ENCODE results near the gene RXFP1.

Gene RXFP1

GRCh38 chr4:158521484-158522088 lies at the start of gene RXFP1:
Gene RXFP1, plus strand, starts transcription at chr4:158521882. Its CDS starts 95 bp downstream, at chr4:158521977.
- no peak for DNase-seq (ENCODE audit: low read depth, low spot score)

GRCh38 chr4:158481811-158482210 lies 39.9 kb upstream of the RXFP1 start:
- DNase-seq (ENCODE audit: low read depth, low spot score), result no peak

GRCh38 chr4:158484173-158484885 lies 37.4 kb upstream of the RXFP1 start:
- DNase-seq (ENCODE audit: low read depth, low spot score), result no peak

GRCh38 chr4:158490629-158491028 lies 31.1 kb upstream of the RXFP1 start:
- DNase-seq (ENCODE audit: low read depth, low spot score), result no peak

GRCh38 chr4:158492391-158492790 lies 29.3 kb upstream of the RXFP1 start:
- DNase-seq (ENCODE audit: low read depth, low spot score), result no peak

- DNase-seq (ENCODE audit: low read depth, low spot score), result no peak
Observed at GRCh38 chr4:158496030-158496741, 25.5 kb upstream of the RXFP1 start.

- DNase-seq (ENCODE audit: low read depth, low spot score), result no peak
Observed at GRCh38 chr4:158500054-158500453, 21.6 kb upstream of the RXFP1 start.

GRCh38 chr4:158513256-158513655 lies 8.4 kb upstream of the RXFP1 start:
- DNase-seq (ENCODE audit: low read depth, low spot score), result no peak

- DNase-seq (ENCODE audit: low read depth, low spot score), result no peak
Observed at GRCh38 chr4:158519226-158519625, 2.5 kb upstream of the RXFP1 start.

- no peak for DNase-seq (ENCODE audit: low read depth, low spot score)
Observed at GRCh38 chr4:158523990-158524535, 2.4 kb downstream of the RXFP1 start.

GRCh38 chr4:158527516-158527915 lies 5.8 kb downstream of the RXFP1 start:
- no peak for DNase-seq (ENCODE audit: low read depth, low spot score)

GRCh38 chr4:158529505-158529904 lies 7.8 kb downstream of the RXFP1 start:
- DNase-seq (ENCODE audit: low read depth, low spot score), result no peak

- no peak for DNase-seq (ENCODE audit: low read depth, low spot score)
Observed at GRCh38 chr4:158530381-158530780, 8.7 kb downstream of the RXFP1 start.

- DNase-seq (ENCODE audit: low read depth, low spot score), result no peak
Observed at GRCh38 chr4:158530898-158531297, 9.2 kb downstream of the RXFP1 start.

GRCh38 chr4:158532556-158533231 lies 11.0 kb downstream of the RXFP1 start:
- DNase-seq (ENCODE audit: low read depth, low spot score), result no peak

- DNase-seq (ENCODE audit: low read depth, low spot score), result no peak
Observed at GRCh38 chr4:158534727-158535126, 13.0 kb downstream of the RXFP1 start.

- no peak for DNase-seq (ENCODE audit: low read depth, low spot score)
Observed at GRCh38 chr4:158535130-158535614, 13.5 kb downstream of the RXFP1 start.

- DNase-seq (ENCODE audit: low read depth, low spot score), result no peak
Observed at GRCh38 chr4:158536833-158537232, 15.2 kb downstream of the RXFP1 start.

- DNase-seq (ENCODE audit: low read depth, low spot score), result no peak
Observed at GRCh38 chr4:158538176-158538575, 16.5 kb downstream of the RXFP1 start.

- no peak for DNase-seq (ENCODE audit: low read depth, low spot score)
Observed at GRCh38 chr4:158538911-158539310, 17.2 kb downstream of the RXFP1 start.

GRCh38 chr4:158540125-158540907 lies 18.6 kb downstream of the RXFP1 start:
- DNase-seq (ENCODE audit: low read depth, low spot score), result no peak

All from brain pericyte (primary cell).